GM12878 (cell line): ENCODE measurements around the gene LUM. TPM values are rescaled to one million over a fixed set of nuclear protein-coding genes. Genes with fewer than 3 reads are reported as not detected.

ENCODE experiments used
- ATAC-seq: fragments of 200-7000 bp; cut with Tn5 transposase; 3 replicates; pipeline ENCODE4 v1.9.1; 2020; ENCODE audit warnings: mild to moderate bottlenecking, moderate library complexity
- BruUV-seq: library from RNA; stranded (reverse); fragments of 400-500 nt; replicated peaks from 2 replicates; lab custom pipeline; 2021; lab: Mats Ljungman, UMichigan
- CTCF ChIA-PET: fragments of 300-600 bp; sonication (Branson Sonifier 250); formaldehyde crosslinking; extraction: SDS; loops from one replicate; lab custom pipeline; 2021; ENCODE audit warnings: inconsistent platforms; lab: Yijun Ruan, JAX
- POLR2A ChIA-PET: fragments of 350-600 bp; formaldehyde crosslinking; extraction: SDS; loops from one replicate; lab custom pipeline; 2021; ENCODE audit warnings: inconsistent platforms; lab: Charles Lee
- RAD21 ChIA-PET: fragments of 300-600 bp; sonication (Branson Sonifier 250); formaldehyde crosslinking; loops from one replicate; lab custom pipeline; 2023; ENCODE audit warnings: antibody characterized with exemption; ENCODE audit not compliant: unreplicated experiment; lab: Charles Lee
- SMC1A ChIA-PET: fragments of 300-600 bp; sonication (Branson Sonifier 250); formaldehyde crosslinking; loops from one replicate; lab custom pipeline; 2023; ENCODE audit not compliant: unreplicated experiment, uncharacterized antibody; lab: Charles Lee
- DNase-seq: peaks from one replicate; pipeline ENCODE4 v3.0.0-alpha.2; 2011; ENCODE audit warnings: low read depth, low spot score
- FAIRE-seq: peaks from 3 replicates; lab custom pipeline; 2011; peaks lifted over from hg19 to GRCh38; lab: Jason Lieb, UNC
- H2AFZ ChIP-seq: 2 replicates; pipeline ENCODE4 v1.6.0; 2011; ENCODE audit warnings: low read depth, low read length, control low read depth; ENCODE audit not compliant: control insufficient read depth
- H3K27ac ChIP-seq: 2 replicates; pipeline ENCODE4 v1.5.1; 2011; ENCODE audit warnings: control low read depth; ENCODE audit not compliant: control insufficient read depth, insufficient read depth
- H3K27me3 ChIP-seq, 2 experiments: replicated peaks in 1 of 2; 2 replicates each; pipeline versions ENCODE4 v1.6.0 to v1.6.1; 2011; ENCODE audit warnings: low read length in 1 of 2; ENCODE audit not compliant: control insufficient read depth in 2 of 2, insufficient read depth in 2 of 2
- H3K36me3 ChIP-seq, 2 experiments: 2 replicates each; pipeline ENCODE4 v1.5.1; 2011; ENCODE audit warnings: low read length in 1 of 2; ENCODE audit not compliant: control insufficient read depth in 2 of 2, insufficient read depth in 2 of 2
- H3K4me1 ChIP-seq: 2 replicates; pipeline ENCODE4 v1.6.1; 2011; ENCODE audit warnings: mild to moderate bottlenecking, low read length, moderate library complexity, mixed read lengths; ENCODE audit not compliant: control insufficient read depth, insufficient read depth
- H3K4me2 ChIP-seq: 2 replicates; pipeline ENCODE4 v1.6.0; 2011; ENCODE audit warnings: control low read depth; ENCODE audit not compliant: control insufficient read depth, insufficient read depth
- H3K4me3 ChIP-seq: fragments of 200-600 bp; sonication (generic); 2 replicates; pipeline ENCODE4 v1.5.1; 2016
- H3K79me2 ChIP-seq: 2 replicates; pipeline ENCODE4 v1.6.0; 2011; ENCODE audit warnings: low read length; ENCODE audit not compliant: control insufficient read depth, insufficient read depth
- H3K9ac ChIP-seq: 2 replicates; pipeline ENCODE4 v1.8.0; 2011; ENCODE audit warnings: low read length, control low read depth, mixed read lengths; ENCODE audit not compliant: control insufficient read depth, insufficient read depth
- H3K9me3 ChIP-seq: replicated peaks from 3 replicates; pipeline ENCODE4 v1.5.1; 2011; ENCODE audit warnings: mild to moderate bottlenecking, low read length; ENCODE audit not compliant: control insufficient read depth, insufficient read depth
- H4K20me1 ChIP-seq: 2 replicates; pipeline ENCODE4 v1.6.0; 2011; ENCODE audit not compliant: control insufficient read depth, insufficient read depth
- BCL11A ChIP-seq: IDR thresholded peaks from 2 replicates; pipeline ENCODE4 v1.6.1; 2011; ENCODE audit warnings: low read depth, low read length
- BMI1 ChIP-seq: fragments of 450-650 bp; IDR thresholded peaks from 2 replicates; pipeline ENCODE4 v1.6.1; 2016; ENCODE audit warnings: mild to moderate bottlenecking, moderate library complexity, borderline replicate concordance
- CHD1 ChIP-seq: IDR thresholded peaks from 2 replicates; pipeline ENCODE4 v1.6.1; 2012; ENCODE audit warnings: low read depth, low read length, improper control_type of control experiment
- RAD21 ChIP-seq: IDR thresholded peaks from 2 replicates; pipeline ENCODE4 v1.6.1; 2011; ENCODE audit warnings: mild to moderate bottlenecking, low read depth, low read length, moderate library complexity; ENCODE audit not compliant: insufficient read depth
- SMARCA5 ChIP-seq: fragments of 450-650 bp; IDR thresholded peaks from 2 replicates; pipeline ENCODE4 v1.6.1; 2017; ENCODE audit warnings: mild to moderate bottlenecking
- WGBS: methylation state at CpG from one replicate; pipeline ENCODE4 v1.1.6; 2016; ENCODE audit warnings: low lambda C conversion rate; ENCODE audit not compliant: insufficient replicate concordance, insufficient coverage; ENCODE audit errors: missing lambda C conversion rate; 5-methylcytosine and 5-hydroxymethylcytosine counted together
- in situ Hi-C: fragments of 300-500 bp; cut with MboI; formaldehyde crosslinking; loops from 9 replicates; pipeline ENCODE4 v1.14.3; 2018; ENCODE audit warnings: mixed read lengths
- intact Hi-C: fragments of 100-400 bp; cut with micrococcal nuclease; formaldehyde crosslinking; loops from one replicate; pipeline ENCODE4 v1.14.2; 2022; ENCODE audit not compliant: unreplicated experiment
- polyA plus RNA-seq, 11 experiments: library from polyadenylated mRNA; depleted of rRNA in 4 of 11; unstranded in 6 of 11; stranded (reverse) in 5 of 11; fragments of >200 nt; fragmentation: Nextera tagmentation in 4 of 11; fragmentation: Illumina TruSeq in 1 of 11; extraction: Ambion mirVana in 4 of 11; extraction: Trizol in 1 of 11; gene quantifications; 1 replicate in 1 of 11; 2 replicates in 10 of 11; pipeline versions ENCODE4 v1.2.1 to v1.2.3, GENCODE V29; 2011 to 2016; ENCODE audit warnings: inconsistent platforms in 2 of 11, missing spikeins in 2 of 11, low read depth in 1 of 11
- total RNA-seq, 4 experiments: library from RNA; depleted of rRNA in 3 of 4; stranded (reverse); fragments of >200 nt in 3 of 4; fragmentation: Illumina TruSeq in 1 of 4; extraction: Trizol in 1 of 4; gene quantifications; 2 replicates each; pipeline versions ENCODE4 v1.2.1 to v1.2.3, GENCODE V29; 2013 to 2021
- TF ChIP-seq, protein P1 (sequence below): fragments of 450-650 bp; IDR thresholded peaks from 2 replicates; pipeline ENCODE4 v1.6.1; 2017; ENCODE audit warnings: mild to moderate bottlenecking, moderate library complexity

The LUM gene
- total and polyA plus RNA-seq, 10 of the 15 experiments (the other 5 are each of a cell fraction or from before 2014, with no cell fraction given), result 0.09 to 0.31 TPM; not detected in 8

DNA sequence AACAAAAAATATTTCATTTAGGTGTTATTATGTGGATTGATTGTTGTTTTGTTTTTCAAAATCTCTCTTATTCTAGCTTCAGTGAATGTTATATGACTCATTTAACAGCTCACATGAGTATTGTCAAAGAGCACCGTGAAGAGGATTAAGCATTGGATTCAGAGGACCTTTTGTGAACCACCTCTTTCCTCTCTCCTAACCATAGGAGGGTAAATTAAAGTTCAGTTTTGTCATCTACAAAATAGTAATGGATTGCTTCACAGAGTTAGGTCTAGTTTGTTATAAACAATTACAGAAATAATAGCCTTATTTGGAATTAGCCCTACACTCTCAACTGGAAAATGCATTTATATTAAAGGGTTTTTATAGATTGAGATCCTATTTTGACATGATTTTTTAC is 52.5 kb downstream of the LUM start:
- H3K9me3 ChIP-seq, result no peaks in the 10 kb centered on the region
- ChIA-PET CTCF (no interaction called here), SMC1A (no interaction called here), RAD21 (no interaction called here)
- H4K20me1 ChIP-seq, result no peaks in the 10 kb centered on the region
- BruUV-seq, result no TSS peak
- no peak overlapping the region for H3K27ac ChIP-seq
- H3K4me1 ChIP-seq, result no peaks in the 10 kb centered on the region
- no peak for DNase-seq
- ATAC-seq, result no peak
- FAIRE-seq, result no peak
- TF ChIP-seq BMI1, result no peak
- TF ChIP-seq CHD1, result no peak
- no peak for TF ChIP-seq BCL11A
- no peak for TF ChIP-seq RAD21
- TF ChIP-seq, protein P1, sequence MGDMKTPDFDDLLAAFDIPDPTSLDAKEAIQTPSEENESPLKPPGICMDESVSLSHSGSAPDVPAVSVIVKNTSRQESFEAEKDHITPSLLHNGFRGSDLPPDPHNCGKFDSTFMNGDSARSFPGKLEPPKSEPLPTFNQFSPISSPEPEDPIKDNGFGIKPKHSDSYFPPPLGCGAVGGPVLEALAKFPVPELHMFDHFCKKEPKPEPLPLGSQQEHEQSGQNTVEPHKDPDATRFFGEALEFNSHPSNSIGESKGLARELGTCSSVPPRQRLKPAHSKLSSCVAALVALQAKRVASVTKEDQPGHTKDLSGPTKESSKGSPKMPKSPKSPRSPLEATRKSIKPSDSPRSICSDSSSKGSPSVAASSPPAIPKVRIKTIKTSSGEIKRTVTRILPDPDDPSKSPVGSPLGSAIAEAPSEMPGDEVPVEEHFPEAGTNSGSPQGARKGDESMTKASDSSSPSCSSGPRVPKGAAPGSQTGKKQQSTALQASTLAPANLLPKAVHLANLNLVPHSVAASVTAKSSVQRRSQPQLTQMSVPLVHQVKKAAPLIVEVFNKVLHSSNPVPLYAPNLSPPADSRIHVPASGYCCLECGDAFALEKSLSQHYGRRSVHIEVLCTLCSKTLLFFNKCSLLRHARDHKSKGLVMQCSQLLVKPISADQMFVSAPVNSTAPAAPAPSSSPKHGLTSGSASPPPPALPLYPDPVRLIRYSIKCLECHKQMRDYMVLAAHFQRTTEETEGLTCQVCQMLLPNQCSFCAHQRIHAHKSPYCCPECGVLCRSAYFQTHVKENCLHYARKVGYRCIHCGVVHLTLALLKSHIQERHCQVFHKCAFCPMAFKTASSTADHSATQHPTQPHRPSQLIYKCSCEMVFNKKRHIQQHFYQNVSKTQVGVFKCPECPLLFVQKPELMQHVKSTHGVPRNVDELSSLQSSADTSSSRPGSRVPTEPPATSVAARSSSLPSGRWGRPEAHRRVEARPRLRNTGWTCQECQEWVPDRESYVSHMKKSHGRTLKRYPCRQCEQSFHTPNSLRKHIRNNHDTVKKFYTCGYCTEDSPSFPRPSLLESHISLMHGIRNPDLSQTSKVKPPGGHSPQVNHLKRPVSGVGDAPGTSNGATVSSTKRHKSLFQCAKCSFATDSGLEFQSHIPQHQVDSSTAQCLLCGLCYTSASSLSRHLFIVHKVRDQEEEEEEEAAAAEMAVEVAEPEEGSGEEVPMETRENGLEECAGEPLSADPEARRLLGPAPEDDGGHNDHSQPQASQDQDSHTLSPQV, result no peak
- no peak for TF ChIP-seq SMARCA5
- TF ChIP-seq, all 136 proteins: peak for 0
- 0% methylated on average over 1 of the region's 1 CpG for WGBS
- POLR2A ChIA-PET, result no interaction called here
- Histone ChIP-seq H2AFZ (no peak overlapping the region), H3K9ac (no peak overlapping the region), H3K79me2 (no peaks in the 10 kb centered on the region), H3K4me3 (no peak overlapping the region), H3K4me2 (no peak overlapping the region), H3K27me3 (no peaks in the 10 kb centered on the region), H3K36me3 (no peaks in the 10 kb centered on the region)
- in situ Hi-C loops, result no loop called here
- intact Hi-C loops, result no loop called here
